ENCODE data around the gene UBQLN4. TPM values are rescaled to one million over a fixed set of nuclear protein-coding genes. Genes with fewer than 3 reads are reported as not detected.

The UBQLN4 gene
- total and polyA plus RNA-seq, 2 of the 4 experiments (the other 2 are of a cell fraction) = 8.8 to 21.6 TPM

GRCh38 chr1:156072251-156072650 is 18.7 kb upstream of the UBQLN4 start:
- H2AFZ ChIP-seq (replicated peaks; ENCODE audit: low read length, poor library complexity) = no peak overlapping the region
- no peak overlapping the region for H2BK15ac ChIP-seq (ENCODE audit: low read depth, low read length)
- intact Hi-C loops (cut with micrococcal nuclease) = no loop called here
- peaks cover 20% of the 10 kb centered on the region for H3K4me1 ChIP-seq (ENCODE audit: control insufficient read depth, insufficient read depth, low read length)
- no peak overlapping the region for H3K27ac ChIP-seq (ENCODE audit: insufficient read depth, low read length)
- H3K4ac ChIP-seq (ENCODE audit: low read depth, low read length) = no peak overlapping the region
- CTCF ChIA-PET = no interaction called here
- no peaks in the 10 kb centered on the region for H3K9me3 ChIP-seq (ENCODE audit: control insufficient read depth, insufficient read depth, low read length)
- DNase-seq (no peak), ATAC-seq (ENCODE audit: low read depth) (no peak)
- H4K91ac ChIP-seq (ENCODE audit: insufficient read depth, low read depth, low read length) = no peak overlapping the region
- dilution Hi-C loops (cut with HindIII; ENCODE audit: low sequenced_read_pairs, unreplicated experiment) = no loop called here
- H3K36me3 ChIP-seq (ENCODE audit: control insufficient read depth, insufficient read depth, low read length) = peaks cover 31% of the 10 kb centered on the region
- no peak overlapping the region for H2BK20ac ChIP-seq (ENCODE audit: low read depth, low read length)
- POLR2A ChIA-PET (ENCODE audit: unreplicated experiment) = no interaction called here
- H2BK5ac ChIP-seq (ENCODE audit: low read depth, low read length, poor library complexity, severe bottlenecking) = no peak overlapping the region
- in situ Hi-C loops (cut with MboI; ENCODE audit: low sequenced_read_pairs) = no loop called here
- no peak overlapping the region for H3K18ac ChIP-seq (ENCODE audit: low read depth, low read length)
- no peak overlapping the region for H2AK5ac ChIP-seq (ENCODE audit: low read depth, low read length)
- peaks cover 26% of the 10 kb centered on the region for H4K20me1 ChIP-seq (ENCODE audit: insufficient read depth, low read length)
- H4K8ac ChIP-seq (ENCODE audit: low read depth in 2 of 2, low read length in 2 of 2) = no peak overlapping the region
- no peak overlapping the region for H3K4me2 ChIP-seq (ENCODE audit: low read depth, low read length)
- no peak overlapping the region for H3K9ac ChIP-seq (ENCODE audit: low read depth, low read length)
- TF ChIP-seq CHD1 (IDR thresholded peaks at IDR 0.05; ENCODE audit: low read depth, low read length) = no peak
- TF ChIP-seq RFX5 (IDR thresholded peaks at IDR 0.05; ENCODE audit: low read depth, low read length) = no peak
- no peak for TF ChIP-seq MAFK (IDR thresholded peaks at IDR 0.05; ENCODE audit: low read depth, low read length)
- no peak for TF ChIP-seq RCOR1 (IDR thresholded peaks at IDR 0.05; ENCODE audit: insufficient replicate concordance, low read length)
- no peak for TF ChIP-seq CEBPB (IDR thresholded peaks at IDR 0.05; ENCODE audit: low read depth, low read length)
- no peak for TF ChIP-seq ELK1 (IDR thresholded peaks at IDR 0.05; ENCODE audit: borderline replicate concordance, low read depth, low read length)
- TF ChIP-seq CTCF (conservative IDR thresholded peaks at IDR 0.05; ENCODE audit: low read depth, low read length) = no peak
- no peak for TF ChIP-seq MAZ (IDR thresholded peaks at IDR 0.05; ENCODE audit: borderline replicate concordance, low read depth, low read length)
- TF ChIP-seq RAD21 (IDR thresholded peaks at IDR 0.05; ENCODE audit: low read length) = no peak
- TF ChIP-seq USF2 (IDR thresholded peaks at IDR 0.05; ENCODE audit: low read depth, low read length) = no peak
- no peak for TF ChIP-seq POLR2A (IDR thresholded peaks at IDR 0.05; ENCODE audit: low read depth, low read length)
- no peak for TF ChIP-seq SMC3 (IDR thresholded peaks at IDR 0.05; ENCODE audit: low read depth, low read length)
- no peak for TF ChIP-seq MXI1 (IDR thresholded peaks at IDR 0.05; ENCODE audit: borderline replicate concordance, low read depth, low read length)
- no peak for TF ChIP-seq NFE2L2 (IDR thresholded peaks at IDR 0.05; ENCODE audit: low read depth, low read length)
- TF ChIP-seq BHLHE40 (IDR thresholded peaks at IDR 0.05; ENCODE audit: low read depth, low read length) = no peak
- no peak for TF ChIP-seq FOS (IDR thresholded peaks at IDR 0.05; ENCODE audit: low read depth, low read length)
- H3K79me1 ChIP-seq (ENCODE audit: low read depth in 1 of 2, low read length in 2 of 2) = peaks cover 15 to 39% of the 10 kb centered on the region in 2 experiments; a peak in 3 of 4 replicates
- no peak overlapping the region for H3K23ac ChIP-seq (ENCODE audit: low read depth, low read length)
- H3K4me3 ChIP-seq (ENCODE audit: insufficient read depth, low read depth, low read length) = no peak overlapping the region
- H3K56ac ChIP-seq (ENCODE audit: extremely low read depth, insufficient read depth, low read length) = no peak overlapping the region
- no peak overlapping the region for H4K5ac ChIP-seq (ENCODE audit: low read depth, low read length)
- BruUV-seq (replicated peaks) = no TSS peak
- no peak overlapping the region for H2BK120ac ChIP-seq (ENCODE audit: low read depth, low read length)
- WGBS, 2 experiments (ENCODE audit: extremely low coverage in 2 of 2, insufficient read length in 1 of 2) = no CpG with 5 or more reads among the region's 6 CpGs
- H3K14ac ChIP-seq (replicated peaks; ENCODE audit: low read depth, low read length) = no peak overlapping the region
- no peak overlapping the region for H2AK9ac ChIP-seq (replicated peaks; ENCODE audit: low read depth, low read length, poor library complexity)
- H3K9me1 ChIP-seq (ENCODE audit: insufficient read depth, low read length) = peaks cover 13% of the 10 kb centered on the region
- H3K27me3 ChIP-seq (ENCODE audit: control insufficient read depth, insufficient read depth, low read length) = no peaks in the 10 kb centered on the region
